HG03159 (cell line): ENCODE measurements around the gene ANP32B.
"Not testable (repeated sequence)": the region's sequence is repeated elsewhere in the genome, so short reads cannot be mapped to it uniquely, and the experiment has no call there.

Experiments used
- ATAC-seq: cut with Tn5 transposase; IDR thresholded peaks from one replicate; pipeline ENCODE4 v1.9.1; 2021; ENCODE audit warnings: mild to moderate bottlenecking, moderate library complexity; ENCODE audit not compliant: unreplicated experiment

The ANP32B gene

GRCh38 chr9:97962575-97962974, 20.6 kb upstream of the ANP32B start:
- ATAC-seq, result no peak

- ATAC-seq, result no peak
Observed at GRCh38 chr9:97963232-97963631, 19.9 kb upstream of the ANP32B start.

GRCh38 chr9:97964901-97965300, 18.2 kb upstream of the ANP32B start:
- no peak for ATAC-seq

GRCh38 chr9:97966493-97966892, 16.6 kb upstream of the ANP32B start:
- ATAC-seq, result no peak

GRCh38 chr9:97969014-97969413, 14.1 kb upstream of the ANP32B start:
- no peak for ATAC-seq

- ATAC-seq, result no peak
Observed at GRCh38 chr9:97970165-97970564, 13.0 kb upstream of the ANP32B start.

GRCh38 chr9:97972753-97973152, 10.4 kb upstream of the ANP32B start:
- ATAC-seq, result no peak

- ATAC-seq, result no peak
Observed at GRCh38 chr9:97975376-97975775, 7.8 kb upstream of the ANP32B start.

GRCh38 chr9:97976633-97977032, 6.5 kb upstream of the ANP32B start:
- not testable (repeated sequence) for ATAC-seq

GRCh38 chr9:97978371-97979130, 4.6 kb upstream of the ANP32B start:
- no peak for ATAC-seq

- no peak for ATAC-seq
Observed at GRCh38 chr9:97979788-97980478, 3.2 kb upstream of the ANP32B start.

- no peak for ATAC-seq
Observed at GRCh38 chr9:97980479-97980803, 2.7 kb upstream of the ANP32B start.

- no peak for ATAC-seq
Observed at GRCh38 chr9:97980918-97981845, 2.0 kb upstream of the ANP32B start.

- ATAC-seq, result no peak
Observed at GRCh38 chr9:97981846-97982682, 1.1 kb upstream of the ANP32B start.

GRCh38 chr9:97983589-97984187, 547 bp downstream of the ANP32B start:
- ATAC-seq, result peak; percentile 14

GRCh38 chr9:97984188-97985057, 1.3 kb downstream of the ANP32B start:
- peak; percentile 28 for ATAC-seq

- peak; percentile 3 for ATAC-seq
Observed at GRCh38 chr9:97985058-97985861, 2.1 kb downstream of the ANP32B start.

- ATAC-seq, result no peak
Observed at GRCh38 chr9:97987487-97987886, 4.3 kb downstream of the ANP32B start.
